A549 (cell line): ENCODE results near the gene GATAD1. TPM values are rescaled to one million over a fixed set of nuclear protein-coding genes. Genes with fewer than 3 reads are reported as not detected.
A peak's percentile ranks its signal among the peaks of the same experiment; 100 is the strongest.
"Not testable (repeated sequence)": the region's sequence is repeated elsewhere in the genome, so short reads cannot be mapped to it uniquely, and the experiment has no call there.

ENCODE experiments used
- ATAC-seq, 2 experiments: fragments of 200-7000 bp in 1 of 2; fragments of >200 bp in 1 of 2; cut with Nextera tagmentation in 1 of 2; cut with Tn5 transposase in 1 of 2; 3 replicates each; pipeline versions ENCODE4 v1.8.0 to v1.9.1; 2018 to 2020; ENCODE audit warnings: mild to moderate bottlenecking in 1 of 2, moderate library complexity in 1 of 2
- CTCF ChIA-PET: fragments of 300-600 bp; sonication (Branson Sonifier 250); formaldehyde crosslinking; extraction: SDS; loops from one replicate; lab custom pipeline; 2021; ENCODE audit warnings: antibody characterized with exemption, inconsistent platforms; lab: Yijun Ruan, JAX
- POLR2A ChIA-PET: fragments of 350-600 bp; formaldehyde crosslinking; extraction: SDS; loops from one replicate; lab custom pipeline; 2021; ENCODE audit warnings: antibody characterized with exemption, inconsistent platforms; lab: Yijun Ruan, JAX
- DNase-seq, 2 experiments: peaks; one replicate each; pipeline versions ENCODE4 v3.0.0 to v3.0.0-alpha.2; 2011 to 2016; ENCODE audit warnings: low read depth in 1 of 2, low spot score in 1 of 2
- FAIRE-seq: peaks from 2 replicates; lab custom pipeline; 2011; peaks lifted over from hg19 to GRCh38; lab: Jason Lieb, UNC
- H3K27ac ChIP-seq, 2 experiments: fragments of >200 bp; sonication (Bioruptor Twin); formaldehyde crosslinking; 3 replicates each; pipeline ENCODE4 v1.5.1; 2016 to 2017
- H3K4me1 ChIP-seq: fragments of >200 bp; sonication (Bioruptor Twin); formaldehyde crosslinking; 3 replicates; pipeline ENCODE4 v1.6.1; 2016
- H3K4me2 ChIP-seq: fragments of >200 bp; sonication (Bioruptor Twin); formaldehyde crosslinking; 3 replicates; pipeline ENCODE4 v1.6.1; 2016
- H3K4me3 ChIP-seq: fragments of >200 bp; sonication (Bioruptor Twin); formaldehyde crosslinking; 3 replicates; pipeline ENCODE4 v1.5.1; 2016
- H3K9me3 ChIP-seq: fragments of >200 bp; sonication (Bioruptor Twin); formaldehyde crosslinking; 3 replicates; pipeline ENCODE4 v1.6.1; 2016
- CBX2 ChIP-seq: fragments of 200-600 bp; sonication (generic); IDR thresholded peaks from 2 replicates; pipeline ENCODE4 v1.6.1; 2016; ENCODE audit warnings: low read depth, mild to moderate bottlenecking, borderline replicate concordance
- CHD2 ChIP-seq: fragments of 150-350 bp; IDR thresholded peaks from 2 replicates; pipeline ENCODE4 v1.6.1; 2014; ENCODE audit warnings: low read length; ENCODE audit not compliant: partially characterized antibody
- E2F6 ChIP-seq: IDR thresholded peaks from 2 replicates; pipeline ENCODE4 v1.6.1; 2012; ENCODE audit warnings: low read depth, borderline replicate concordance
- EHMT2 ChIP-seq: fragments of 200-600 bp; sonication (generic); IDR thresholded peaks from 2 replicates; pipeline ENCODE4 v1.6.1; 2016; ENCODE audit warnings: antibody characterized with exemption, low read depth, mild to moderate bottlenecking, moderate library complexity
- ELK1 ChIP-seq: fragments of 150-350 bp; IDR thresholded peaks from 2 replicates; pipeline ENCODE4 v1.6.1; 2014; ENCODE audit warnings: low read depth, mild to moderate bottlenecking, low read length
- EP300 ChIP-seq, 2 experiments: fragments of >200 bp; sonication (Bioruptor Twin); formaldehyde crosslinking; IDR thresholded peaks; 2 replicates in 1 of 2; 3 replicates in 1 of 2; pipeline ENCODE4 v1.6.1; 2016 to 2017
- ESRRA ChIP-seq: fragments of 150-350 bp; IDR thresholded peaks from 2 replicates; pipeline ENCODE4 v1.6.1; 2014; ENCODE audit warnings: mild to moderate bottlenecking, low read length, borderline replicate concordance
- FOSB ChIP-seq: fragments of 250-450 bp; sonication (Bioruptor Pico); IDR thresholded peaks from 2 replicates; pipeline ENCODE4 v1.5.0; 2020; ENCODE audit warnings: mild to moderate bottlenecking, moderate library complexity
- FOSL2 ChIP-seq, 2 experiments: fragments of 450-650 bp in 1 of 2; fragments of >200 bp in 1 of 2; sonication (Bioruptor Twin) in 1 of 2; formaldehyde crosslinking; IDR thresholded peaks; 2 replicates each; pipeline versions ENCODE4 v1.5.0 to v1.6.1; 2016 to 2020; ENCODE audit warnings: mild to moderate bottlenecking in 1 of 2, moderate library complexity in 1 of 2
- GATA3 ChIP-seq: IDR thresholded peaks from 2 replicates; pipeline ENCODE4 v1.6.1; 2012; ENCODE audit warnings: borderline replicate concordance
- HEYL ChIP-seq: fragments of 250-450 bp; sonication (Bioruptor Pico); IDR thresholded peaks from 2 replicates; pipeline ENCODE4 v1.8.0; 2021; ENCODE audit warnings: mild to moderate bottlenecking, moderate library complexity
- HMGXB4 ChIP-seq: fragments of 250-450 bp; sonication (Bioruptor Pico); IDR thresholded peaks from 2 replicates; pipeline ENCODE4 v1.5.0; 2021; ENCODE audit warnings: mild to moderate bottlenecking, moderate library complexity, borderline replicate concordance
- HOXA7 ChIP-seq: fragments of 250-450 bp; sonication (Bioruptor Pico); IDR thresholded peaks from 2 replicates; pipeline ENCODE4 v1.5.0; 2020; ENCODE audit warnings: mild to moderate bottlenecking, moderate library complexity
- HOXB5 ChIP-seq: fragments of 250-450 bp; sonication (Bioruptor Pico); IDR thresholded peaks from 2 replicates; pipeline ENCODE4 v1.5.0; 2020; ENCODE audit warnings: mild to moderate bottlenecking, moderate library complexity
- JUNB ChIP-seq: fragments of >200 bp; sonication (Bioruptor Twin); formaldehyde crosslinking; IDR thresholded peaks from 2 replicates; pipeline ENCODE4 v1.6.1; 2016
- KDM1A ChIP-seq: fragments of 200-600 bp; sonication (generic); IDR thresholded peaks from 2 replicates; pipeline ENCODE4 v1.6.1; 2016; ENCODE audit warnings: low read depth, mild to moderate bottlenecking
- KDM5A ChIP-seq: fragments of 200-600 bp; sonication (generic); IDR thresholded peaks from 2 replicates; pipeline ENCODE4 v1.6.1; 2016; ENCODE audit warnings: antibody characterized with exemption, mild to moderate bottlenecking
- MAZ ChIP-seq: fragments of 150-350 bp; IDR thresholded peaks from 2 replicates; pipeline ENCODE4 v1.6.1; 2014; ENCODE audit warnings: antibody characterized with exemption, low read depth, low read length, borderline replicate concordance
- NR3C1 ChIP-seq: fragments of >200 bp; sonication (Bioruptor Twin); formaldehyde crosslinking; IDR thresholded peaks from 3 replicates; pipeline ENCODE4 v1.6.1; 2017
- PHF8 ChIP-seq: fragments of 200-600 bp; sonication (generic); IDR thresholded peaks from 2 replicates; pipeline ENCODE4 v1.6.1; 2016; ENCODE audit warnings: low read depth, mild to moderate bottlenecking, antibody characterized with exemption, moderate library complexity, borderline replicate concordance
- POLR2A ChIP-seq: IDR thresholded peaks from 2 replicates; pipeline ENCODE4 v1.6.1; 2012; ENCODE audit warnings: mild to moderate bottlenecking, low read length
- RAD21 ChIP-seq, 2 experiments: fragments of >200 bp in 1 of 2; sonication (Bioruptor Twin) in 1 of 2; formaldehyde crosslinking in 1 of 2; IDR thresholded peaks in 1 of 2; conservative IDR thresholded peaks in 1 of 2; 2 replicates in 1 of 2; 3 replicates in 1 of 2; pipeline ENCODE4 v1.6.1; 2012 to 2018; ENCODE audit warnings: inconsistent platforms in 1 of 2
- RCOR1 ChIP-seq: fragments of 150-350 bp; IDR thresholded peaks from 2 replicates; pipeline ENCODE4 v1.6.1; 2014; ENCODE audit warnings: antibody characterized with exemption, low read length, low read depth
- RFX5 ChIP-seq: fragments of 450-650 bp; IDR thresholded peaks from 2 replicates; pipeline ENCODE4 v1.7.1; 2014; ENCODE audit warnings: antibody characterized with exemption, mild to moderate bottlenecking, moderate library complexity
- RNF2 ChIP-seq: fragments of 200-600 bp; sonication (generic); IDR thresholded peaks from 2 replicates; pipeline ENCODE4 v1.6.1; 2016; ENCODE audit warnings: low read depth, mild to moderate bottlenecking, antibody characterized with exemption, moderate library complexity, borderline replicate concordance
- SREBF2 ChIP-seq: fragments of 450-650 bp; IDR thresholded peaks from 2 replicates; pipeline ENCODE4 v1.6.1; 2014; ENCODE audit warnings: mild to moderate bottlenecking, moderate library complexity
- USF2 ChIP-seq: fragments of 450-650 bp; IDR thresholded peaks from 2 replicates; pipeline ENCODE4 v1.6.1; 2014; ENCODE audit warnings: antibody characterized with exemption
- ZC3H11A ChIP-seq: fragments of 450-650 bp; IDR thresholded peaks from 2 replicates; pipeline ENCODE4 v1.6.1; 2014; ENCODE audit warnings: antibody characterized with exemption, mild to moderate bottlenecking
- ZFP36 ChIP-seq: fragments of 450-650 bp; IDR thresholded peaks from 2 replicates; pipeline ENCODE4 v1.6.1; 2014; ENCODE audit warnings: borderline replicate concordance; ENCODE audit not compliant: partially characterized antibody
- WGBS: methylation state at CpG from one replicate; pipeline ENCODE4 v1.1.6; 2017; ENCODE audit errors: missing lambda C conversion rate; 5-methylcytosine and 5-hydroxymethylcytosine counted together
- polyA plus RNA-seq, 4 experiments: library from polyadenylated mRNA; depleted of rRNA in 3 of 4; stranded (reverse); fragments of >200 nt; fragmentation: RNase III in 1 of 4; extraction: RNeasy Plus Mini Kit Qiagen cat#74134 plus additional on column Dnase treatment in 1 of 4; gene quantifications; 2 replicates in 3 of 4; 3 replicates in 1 of 4; pipeline ENCODE4 v1.2.3, GENCODE V29; 2011 to 2017

The GATAD1 gene
- polyA plus RNA-seq, 2 of the 4 experiments (the other 2 are of a cell fraction), result 20.8 to 35.7 TPM

- Histone ChIP-seq H3K4me1 (no peaks in the 10 kb centered on the region), H3K27ac (no peak overlapping the region), H3K9me3 (no peaks in the 10 kb centered on the region), H3K4me3 (no peak overlapping the region), H3K4me2 (no peak overlapping the region)
- POLR2A ChIA-PET, result no interaction called here
- ATAC-seq (no peak), DNase-seq (no peak), FAIRE-seq (no peak)
- CTCF ChIA-PET, result interaction anchor here (1.4 to 2.4 kb wide), 3 partner anchors 9 to 12 kb away, joined by 4 to 17 read pairs (median 13); partner anchors contain the start of gene GATAD1
- WGBS, result 62% methylated on average over 6 of the region's 6 CpGs
- no peak for TF ChIP-seq KDM5A
- TF ChIP-seq ELK1, result no peak
- TF ChIP-seq JUNB, result no peak
- no peak for TF ChIP-seq EP300 (IDR thresholded peaks at IDR 0.05)
- no peak for TF ChIP-seq RNF2
- no peak for TF ChIP-seq PHF8
Observed at GRCh38 chr7:92437956-92438491, 9.3 kb upstream of the GATAD1 start.

- H3K4me1 ChIP-seq, H3K9me3 ChIP-seq, H3K4me3 ChIP-seq, H3K27ac ChIP-seq, ATAC-seq, DNase-seq, H3K4me2 ChIP-seq, POLR2A ChIA-PET, FAIRE-seq, CTCF ChIA-PET: not testable (repeated sequence)
- 24% methylated on average over 2 of the region's 2 CpGs for WGBS
Observed at GRCh38 chr7:92442720-92443119, 4.6 kb upstream of the GATAD1 start.

- H3K4me1 ChIP-seq, result peaks cover 15% of the 10 kb centered on the region
- POLR2A ChIA-PET, result interaction anchor here (0.6 to 2.4 kb wide), 11 partner anchors 12 to 617 kb away, joined by 3 to 25 read pairs (median 4); partner anchors contain the start of genes AKAP9, ANKIB1, CYP51A1 and KRIT1
- H3K4me2 ChIP-seq, result peak overlapping the region; percentile 47; the same call in 2 of the 3 replicates
- no peak; a peak in 1 of 6 replicates for ATAC-seq
- DNase-seq, result no peak
- WGBS, result 48% methylated on average over 21 of the region's 21 CpGs
- peak overlapping the region in 1 of 2 experiments; percentile 100; a peak in 3 of 6 replicates for H3K27ac ChIP-seq
- H3K4me3 ChIP-seq, result peak overlapping the region; percentile 89; the same call in 2 of the 3 replicates
- no peaks in the 10 kb centered on the region for H3K9me3 ChIP-seq
- CTCF ChIA-PET, result interaction anchor here (0.7 to 4.7 kb wide), 39 partner anchors 9 to 1394 kb away, joined by 3 to 98 read pairs (median 4); partner anchors contain the start of genes ANKIB1, KRIT1, LRRD1 and MTERF1
- no peak for FAIRE-seq
- TF ChIP-seq RNF2, result no peak
- TF ChIP-seq NR3C1, result no peak
- TF ChIP-seq FOSB (CRISPR knock-in tag), result no peak
- TF ChIP-seq ZFP36, result no peak
- no peak for TF ChIP-seq USF2
- TF ChIP-seq RCOR1, result no peak
- no peak for TF ChIP-seq CHD2
- no peak for TF ChIP-seq GATA3
- no peak for TF ChIP-seq HOXA7 (CRISPR knock-in tag)
- TF ChIP-seq HMGXB4 (CRISPR knock-in tag), result no peak
- no peak for TF ChIP-seq RFX5
- peak; percentile 91 to 96 for TF ChIP-seq RAD21 (conservative IDR thresholded peaks at IDR 0.05 in 1 of 2, IDR thresholded peaks at IDR 0.05 in 1 of 2)
- no peak for TF ChIP-seq FOSL2 (IDR thresholded peaks at IDR 0.05)
- no peak for TF ChIP-seq FOSL2 (CRISPR knock-in tag; IDR thresholded peaks at IDR 0.05)
- TF ChIP-seq HOXB5 (CRISPR knock-in tag), result no peak
- no peak for TF ChIP-seq ZC3H11A
- no peak for TF ChIP-seq KDM1A
- no peak for TF ChIP-seq SREBF2
- no peak for TF ChIP-seq EHMT2
- TF ChIP-seq HEYL, result no peak
- peak; percentile 69; the same call in 1 of the 2 replicates for TF ChIP-seq E2F6
- TF ChIP-seq MAZ, result 0 out of 2 replicates have a peak, but pooled peaks have one; percentile 65
- TF ChIP-seq CBX2, result no peak
- TF ChIP-seq ESRRA, result no peak
- no peak for TF ChIP-seq POLR2A
Observed at GRCh38 chr7:92446869-92447344, 375 bp upstream of the GATAD1 start.
